ENCODE measurements around the gene SRGAP3.

SRGAP3 gene

GRCh38 chr3:9040996-9041395, 208.4 kb downstream of the SRGAP3 start:
- no peak for TF ChIP-seq ESRRG (CRISPR knock-in tag; IDR thresholded peaks at IDR 0.05)
- no peak for TF ChIP-seq ZNF8 (CRISPR knock-in tag; IDR thresholded peaks at IDR 0.05)
- no peak for TF ChIP-seq ZFP3 (CRISPR knock-in tag; IDR thresholded peaks at IDR 0.05)
- TF ChIP-seq ZNF70 (CRISPR knock-in tag; IDR thresholded peaks at IDR 0.05): no peak
- no peak for TF ChIP-seq RARB (CRISPR knock-in tag; IDR thresholded peaks at IDR 0.05)
- no peak for TF ChIP-seq GLIS3 (CRISPR knock-in tag; IDR thresholded peaks at IDR 0.05)
- TF ChIP-seq TOX (CRISPR knock-in tag; IDR thresholded peaks at IDR 0.05; ENCODE audit: borderline replicate concordance): no peak
- TF ChIP-seq SNAI2 (CRISPR knock-in tag; IDR thresholded peaks at IDR 0.05): no peak
- TF ChIP-seq ZFP30 (CRISPR knock-in tag; IDR thresholded peaks at IDR 0.05): no peak
- TF ChIP-seq CSDC2 (CRISPR knock-in tag; IDR thresholded peaks at IDR 0.05): no peak
- TF ChIP-seq BACH2 (CRISPR knock-in tag; IDR thresholded peaks at IDR 0.05; ENCODE audit: borderline replicate concordance): no peak
- TF ChIP-seq ISL1 (CRISPR knock-in tag; IDR thresholded peaks at IDR 0.05): no peak
- TF ChIP-seq ZNF565 (CRISPR knock-in tag; conservative IDR thresholded peaks at IDR 0.05; ENCODE audit: low read depth): no peak

GRCh38 chr3:9037144-9037711, 212.2 kb downstream of the SRGAP3 start:
- TF ChIP-seq ZNF70 (CRISPR knock-in tag; IDR thresholded peaks at IDR 0.05) (no peak), ZC3H10 (CRISPR knock-in tag; IDR thresholded peaks at IDR 0.05) (no peak), ARNTL (CRISPR knock-in tag; IDR thresholded peaks at IDR 0.05; ENCODE audit: borderline replicate concordance, low read depth) (no peak), ZNF565 (CRISPR knock-in tag; conservative IDR thresholded peaks at IDR 0.05; ENCODE audit: low read depth) (no peak), SNAI2 (CRISPR knock-in tag; IDR thresholded peaks at IDR 0.05) (no peak), TSHZ2 (CRISPR knock-in tag; IDR thresholded peaks at IDR 0.05) (no peak), TOX (CRISPR knock-in tag; IDR thresholded peaks at IDR 0.05; ENCODE audit: borderline replicate concordance) (no peak), ISL1 (CRISPR knock-in tag; IDR thresholded peaks at IDR 0.05) (no peak), POU6F1 (CRISPR knock-in tag; IDR thresholded peaks at IDR 0.05; ENCODE audit: borderline replicate concordance, low read depth) (no peak), PPARA (CRISPR knock-in tag; IDR thresholded peaks at IDR 0.05; ENCODE audit: borderline replicate concordance) (no peak), GLIS3 (CRISPR knock-in tag; IDR thresholded peaks at IDR 0.05) (no peak), RARB (CRISPR knock-in tag; IDR thresholded peaks at IDR 0.05) (no peak), CSRNP3 (CRISPR knock-in tag; IDR thresholded peaks at IDR 0.05) (no peak), ESRRG (CRISPR knock-in tag; IDR thresholded peaks at IDR 0.05) (no peak), PATZ1 (CRISPR knock-in tag; IDR thresholded peaks at IDR 0.05; ENCODE audit: borderline replicate concordance) (no peak), ZFP3 (CRISPR knock-in tag; IDR thresholded peaks at IDR 0.05) (no peak), BACH2 (CRISPR knock-in tag; IDR thresholded peaks at IDR 0.05; ENCODE audit: borderline replicate concordance) (no peak), CSDC2 (CRISPR knock-in tag; IDR thresholded peaks at IDR 0.05) (no peak)
- no peak for ATAC-seq

More at GRCh38 chr3:9040996-9041395, 208.4 kb downstream of the SRGAP3 start:
- ATAC-seq: no peak

GRCh38 chr3:9036404-9037131, 212.9 kb downstream of the SRGAP3 start:
- no peak for ATAC-seq
- TF ChIP-seq POU6F1 (CRISPR knock-in tag; IDR thresholded peaks at IDR 0.05; ENCODE audit: borderline replicate concordance, low read depth): no peak
- no peak for TF ChIP-seq PATZ1 (CRISPR knock-in tag; IDR thresholded peaks at IDR 0.05; ENCODE audit: borderline replicate concordance)
- TF ChIP-seq BACH2 (CRISPR knock-in tag; IDR thresholded peaks at IDR 0.05; ENCODE audit: borderline replicate concordance): no peak
- no peak for TF ChIP-seq ZNF565 (CRISPR knock-in tag; conservative IDR thresholded peaks at IDR 0.05; ENCODE audit: low read depth)
- no peak for TF ChIP-seq TSHZ2 (CRISPR knock-in tag; IDR thresholded peaks at IDR 0.05)
